NT2/D1 (cell line): ENCODE results near the gene SPAAR.

Source experiments
- YY1 ChIP-seq: IDR thresholded peaks from 2 replicates; pipeline ENCODE4 v1.6.1; 2011; ENCODE audit not compliant: insufficient read length, insufficient read depth
- ZNF274 ChIP-seq: IDR thresholded peaks from 2 replicates; pipeline ENCODE4 v1.6.1; 2011; ENCODE audit warnings: mild to moderate bottlenecking, low read depth, low read length

GRCh38 chr9:35930521-35930920 lies 21.2 kb downstream of the SPAAR start:
- TF ChIP-seq YY1: no peak
- no peak for TF ChIP-seq ZNF274
